Muscle of leg (tissue), 11 donors: ENCODE measurements around the gene ICE1. TPM values are rescaled to one million over a fixed set of nuclear protein-coding genes. Genes with fewer than 3 reads are reported as not detected.
"Not testable (repeated sequence)": the region's sequence is repeated elsewhere in the genome, so short reads cannot be mapped to it uniquely, and the experiment has no call there.

Experiments used
- DNase-seq: peaks from one replicate; pipeline ENCODE4 v3.0.0; 2013
- H3K27ac ChIP-seq: one replicate; pipeline ENCODE4 v1.5.1; 2013; ENCODE audit warnings: mild to moderate bottlenecking, low read length, control low read depth
- H3K27me3 ChIP-seq: one replicate; pipeline ENCODE4 v1.6.1; 2013; ENCODE audit warnings: low read length; ENCODE audit not compliant: control insufficient read depth, insufficient read depth
- H3K36me3 ChIP-seq: one replicate; pipeline ENCODE4 v1.6.1; 2013; ENCODE audit warnings: low read length; ENCODE audit not compliant: control insufficient read depth, insufficient read depth
- H3K4me1 ChIP-seq: one replicate; pipeline ENCODE4 v1.6.1; 2013; ENCODE audit warnings: low read length; ENCODE audit not compliant: control insufficient read depth, insufficient read depth
- H3K4me3 ChIP-seq: one replicate; pipeline ENCODE4 v1.5.1; 2013; ENCODE audit warnings: low read length, control low read depth
- H3K9me3 ChIP-seq: replicated peaks from 2 replicates; pipeline ENCODE4 v1.6.1; 2013; ENCODE audit warnings: low read depth, low read length; ENCODE audit not compliant: control insufficient read depth
- WGBS: methylation state at CpG from one replicate; pipeline ENCODE4 v1.1.5; 2013; ENCODE audit warnings: missing lambda C conversion rate; ENCODE audit not compliant: insufficient coverage; 5-methylcytosine and 5-hydroxymethylcytosine counted together
- polyA plus RNA-seq, 8 donors: library from polyadenylated mRNA; unstranded; fragments of 120-200 nt; gene quantifications; one replicate each; pipeline versions ENCODE4 v1.2.1 to v1.2.3, GENCODE V29; 2013; ENCODE audit warnings: inconsistent platforms in 1 of 8, low replicate concordance in 1 of 8; ENCODE audit not compliant: insufficient read length in 8 of 8, insufficient read depth in 1 of 8
- total RNA-seq: library from RNA; stranded (reverse); fragments of 120-200 nt; gene quantifications from one replicate; pipeline ENCODE4 v1.2.4, GENCODE V29; 2013

Gene ICE1
- total and polyA plus RNA-seq, 9 donors: 14.9 to 29.6 (median 26.5) TPM

DNA sequence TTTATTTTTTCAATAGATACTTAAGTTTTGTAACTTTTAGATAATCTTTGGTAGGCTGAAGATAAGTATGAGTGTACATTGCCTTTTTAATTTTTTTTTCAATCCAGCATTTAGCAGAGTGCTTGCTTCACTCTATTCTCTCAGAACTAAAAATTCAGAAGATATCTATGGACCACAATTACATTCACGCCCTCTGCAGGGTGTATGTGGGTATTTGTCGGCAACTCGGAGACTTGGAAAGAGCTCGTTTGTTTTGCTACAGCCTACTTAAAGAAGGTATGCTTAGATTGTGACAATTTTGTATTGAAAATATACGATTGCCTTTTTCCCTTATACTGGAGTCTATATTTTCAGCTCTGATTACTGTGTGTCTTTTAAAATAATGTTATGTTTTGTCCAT, 43.8 kb downstream of the ICE1 start:
- 95% methylated on average over 3 of the region's 5 CpGs for WGBS
- Histone ChIP-seq H3K4me1 (no peaks in the 10 kb centered on the region), H3K36me3 (peaks cover 41% of the 10 kb centered on the region), H3K27ac (no peak overlapping the region), H3K9me3 (no peaks in the 10 kb centered on the region), H3K4me3 (no peak overlapping the region), H3K27me3 (no peaks in the 10 kb centered on the region)
- no peak for DNase-seq

GRCh38 chr5:5467737-5468136, 45.3 kb downstream of the ICE1 start:
- 100% methylated on average over 1 of the region's 4 CpGs for WGBS
- Histone ChIP-seq H3K27me3 (no peaks in the 10 kb centered on the region), H3K27ac (no peak overlapping the region), H3K4me1 (no peaks in the 10 kb centered on the region), H3K36me3 (peaks cover 27% of the 10 kb centered on the region), H3K9me3 (no peaks in the 10 kb centered on the region), H3K4me3 (no peak overlapping the region)
- no peak for DNase-seq

DNA sequence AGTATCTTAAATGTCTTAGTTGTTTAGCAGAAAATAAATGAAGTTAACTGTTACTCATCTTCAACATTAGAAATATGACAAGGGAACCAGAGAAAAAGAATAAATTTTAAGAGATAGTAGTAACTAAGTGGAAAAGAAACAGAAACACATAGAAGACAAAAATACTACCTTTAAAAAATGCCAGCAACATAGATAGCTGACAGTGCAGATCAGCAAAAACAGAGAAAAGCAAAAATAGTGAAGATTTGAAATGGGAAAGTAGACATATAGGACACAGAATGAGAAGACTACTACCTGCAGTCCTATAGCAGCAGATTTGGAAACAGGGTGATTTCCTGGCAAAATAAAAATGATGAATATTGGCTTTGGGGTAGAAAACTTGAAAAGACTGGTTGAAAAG, 48.5 kb downstream of the ICE1 start:
- Histone ChIP-seq H3K9me3 (no peaks in the 10 kb centered on the region), H3K36me3 (peaks cover 15% of the 10 kb centered on the region), H3K4me1 (no peaks in the 10 kb centered on the region), H3K27me3 (no peaks in the 10 kb centered on the region), H3K27ac (no peak overlapping the region), H3K4me3 (no peak overlapping the region)
- no peak for DNase-seq

DNA sequence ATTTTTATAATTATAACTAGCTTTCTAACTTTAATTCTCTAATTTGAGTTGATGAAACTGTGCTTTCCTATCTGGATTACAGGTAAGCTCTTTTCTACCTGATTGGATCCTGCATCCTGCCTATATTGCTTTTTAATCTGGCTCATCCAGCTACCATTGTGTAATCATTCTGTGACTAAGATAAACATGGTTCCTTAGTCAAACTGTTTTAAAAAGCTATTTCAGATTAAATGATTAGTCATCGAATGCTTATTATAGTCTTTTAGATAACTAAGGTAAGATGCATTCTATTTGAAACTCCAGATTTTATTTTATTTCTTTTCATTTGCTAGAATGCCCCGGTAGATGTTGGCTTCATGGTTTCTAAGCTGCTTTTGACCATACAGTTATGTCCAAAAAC, 50.7 kb downstream of the ICE1 start:
- Histone ChIP-seq H3K27ac (no peak overlapping the region), H3K4me1 (no peaks in the 10 kb centered on the region), H3K27me3 (no peaks in the 10 kb centered on the region), H3K9me3 (no peaks in the 10 kb centered on the region), H3K36me3 (peaks cover 21% of the 10 kb centered on the region), H3K4me3 (no peak overlapping the region)
- no CpG with 5 or more reads among the region's 2 CpGs for WGBS
- DNase-seq: no peak

- H3K27me3 ChIP-seq: no peaks in the 10 kb centered on the region
- no peak for DNase-seq
- H3K4me3 ChIP-seq: no peak overlapping the region
- H3K9me3 ChIP-seq: no peaks in the 10 kb centered on the region
- peaks cover 18% of the 10 kb centered on the region for H3K36me3 ChIP-seq
- H3K4me1 ChIP-seq: no peaks in the 10 kb centered on the region
- no peak overlapping the region for H3K27ac ChIP-seq
- WGBS: 92% methylated on average over 2 of the region's 5 CpGs
Observed at GRCh38 chr5:5474961-5475360, 52.5 kb downstream of the ICE1 start.

GRCh38 chr5:5475975-5476374, 53.5 kb downstream of the ICE1 start:
- Histone ChIP-seq H3K27ac (no peak overlapping the region), H3K27me3 (no peaks in the 10 kb centered on the region), H3K9me3 (no peaks in the 10 kb centered on the region), H3K4me1 (no peaks in the 10 kb centered on the region), H3K4me3 (no peak overlapping the region), H3K36me3 (peaks cover 16% of the 10 kb centered on the region)
- DNase-seq: no peak
- WGBS: no CpG with 5 or more reads among the region's 2 CpGs

DNA sequence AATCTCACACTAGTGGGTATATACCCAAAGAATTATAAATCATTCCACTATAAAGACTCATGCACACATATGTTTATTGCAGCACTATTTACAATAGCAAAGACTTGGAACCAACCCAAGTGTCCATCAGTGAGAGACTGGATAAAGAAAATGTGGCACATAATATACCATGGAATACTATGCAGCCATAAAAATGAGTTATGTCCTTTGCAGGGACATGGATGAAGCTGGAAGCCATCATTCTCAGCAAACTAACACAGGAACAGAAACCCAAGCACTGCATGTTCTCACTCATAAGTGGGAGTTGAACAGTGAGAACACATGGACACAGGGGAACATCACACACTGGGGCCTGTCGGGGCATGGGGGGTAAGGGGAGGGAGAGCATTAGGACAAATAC, 57.1 kb downstream of the ICE1 start:
- WGBS: no CpG with 5 or more reads among the region's 1 CpG
- H3K36me3 ChIP-seq: peaks cover 19% of the 10 kb centered on the region

DNA sequence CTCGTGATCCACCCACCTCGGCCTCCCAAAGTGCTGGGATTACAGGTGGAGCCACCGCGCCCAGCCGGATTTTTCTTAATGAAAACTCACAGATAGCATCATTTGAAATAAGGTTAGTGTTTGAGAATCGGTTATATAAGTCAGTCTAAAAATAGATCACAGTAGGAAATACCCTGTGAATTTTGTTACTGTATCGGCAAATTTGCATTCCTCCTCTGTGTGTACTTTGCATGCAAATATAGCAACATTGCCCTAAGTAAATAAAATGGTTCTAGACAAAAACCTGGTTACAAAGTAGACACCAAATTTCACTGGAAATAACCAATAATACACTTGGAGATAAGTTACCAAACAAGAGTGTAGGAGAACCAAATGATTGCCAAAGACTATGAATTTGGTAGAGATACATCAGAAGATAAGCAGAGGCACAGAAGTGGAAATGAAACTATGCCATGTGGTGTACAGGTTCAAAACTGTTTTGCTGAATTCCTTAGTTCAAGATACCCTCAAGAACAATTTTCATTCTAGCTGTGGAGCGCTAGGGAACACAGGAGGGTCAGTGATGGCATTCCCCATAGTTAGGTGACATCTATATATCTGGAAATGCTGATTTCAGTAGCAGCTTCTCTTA, 58.1 kb downstream of the ICE1 start:
- Histone ChIP-seq H3K9me3 (no peaks in the 10 kb centered on the region), H3K4me1 (no peaks in the 10 kb centered on the region), H3K36me3 (peaks cover 17% of the 10 kb centered on the region), H3K4me3 (no peak overlapping the region), H3K27me3 (no peaks in the 10 kb centered on the region), H3K27ac (no peak overlapping the region)
- DNase-seq: no peak
- no CpG with 5 or more reads among the region's 8 CpGs for WGBS

More for the DNA sequence above, 57.1 kb downstream of the ICE1 start:
- H3K4me1 ChIP-seq, H3K9me3 ChIP-seq, H3K4me3 ChIP-seq, DNase-seq, H3K27ac ChIP-seq, H3K27me3 ChIP-seq: not testable (repeated sequence)

- DNase-seq: no peak
Observed at GRCh38 chr5:5481206-5481605, 58.7 kb downstream of the ICE1 start.

GRCh38 chr5:5481633-5482032, 59.2 kb downstream of the ICE1 start:
- no peaks in the 10 kb centered on the region for H3K27me3 ChIP-seq
- peaks cover 16% of the 10 kb centered on the region for H3K36me3 ChIP-seq
- no peak overlapping the region for H3K4me3 ChIP-seq
- H3K9me3 ChIP-seq: no peaks in the 10 kb centered on the region
- DNase-seq: no peak
- H3K4me1 ChIP-seq: no peaks in the 10 kb centered on the region
- H3K27ac ChIP-seq: no peak overlapping the region
- WGBS: no CpG with 5 or more reads among the region's 4 CpGs

More at GRCh38 chr5:5481206-5481605, 58.7 kb downstream of the ICE1 start:
- Histone ChIP-seq H3K4me1 (no peaks in the 10 kb centered on the region), H3K27me3 (no peaks in the 10 kb centered on the region), H3K9me3 (no peaks in the 10 kb centered on the region), H3K36me3 (peaks cover 20% of the 10 kb centered on the region), H3K4me3 (no peak overlapping the region), H3K27ac (no peak overlapping the region)
- WGBS: no CpG with 5 or more reads among the region's 3 CpGs

DNA sequence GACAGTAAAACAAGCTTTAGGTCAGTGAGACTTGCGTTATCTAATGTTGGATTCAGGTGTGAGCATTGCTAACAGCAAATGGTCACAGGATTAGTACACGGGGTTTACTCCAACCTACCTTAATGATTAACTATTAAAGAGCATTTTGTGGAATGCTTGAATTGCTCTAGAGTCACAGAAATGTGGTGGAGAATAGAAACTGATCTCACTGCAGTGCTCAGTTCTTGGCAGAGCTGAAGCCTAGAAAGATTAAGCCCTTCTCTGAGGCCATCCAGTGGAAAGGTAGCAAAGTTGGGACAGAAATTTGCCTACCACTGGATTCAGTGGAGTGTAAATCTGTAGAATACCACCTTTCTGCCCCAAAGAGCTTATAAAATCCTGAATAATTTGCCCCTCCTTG, 60.9 kb downstream of the ICE1 start:
- Histone ChIP-seq H3K9me3 (no peaks in the 10 kb centered on the region), H3K4me1 (no peaks in the 10 kb centered on the region), H3K36me3 (peaks cover 16% of the 10 kb centered on the region), H3K27me3 (no peaks in the 10 kb centered on the region), H3K4me3 (no peak overlapping the region), H3K27ac (no peak overlapping the region)
- no peak for DNase-seq
- no CpG with 5 or more reads among the region's 2 CpGs for WGBS
